SJSA1 (cell line): ENCODE data around the gene ABHD17C. TPM values are rescaled to one million over a fixed set of nuclear protein-coding genes. Genes with fewer than 3 reads are reported as not detected.
"Not testable (repeated sequence)": the region's sequence is repeated elsewhere in the genome, so short reads cannot be mapped to it uniquely, and the experiment has no call there.

Experiments
- DNase-seq, 2 experiments: peaks; one replicate each; pipeline ENCODE4 v3.0.0-alpha.2; 2015 to 2020; ENCODE audit warnings: low spot score in 2 of 2, low read depth in 1 of 2
- H3K27ac ChIP-seq: fragments of 250-450 bp; sonication (Bioruptor Pico); 2 replicates; pipeline ENCODE4 v1.5.1; 2020; ENCODE audit warnings: mild to moderate bottlenecking, moderate library complexity
- H3K27me3 ChIP-seq: fragments of 250-450 bp; sonication (Bioruptor Pico); replicated peaks from 2 replicates; pipeline ENCODE4 v1.5.1; 2020; ENCODE audit warnings: mild to moderate bottlenecking, moderate library complexity
- H3K36me3 ChIP-seq: fragments of 250-450 bp; sonication (Bioruptor Pico); 2 replicates; pipeline ENCODE4 v1.5.1; 2020; ENCODE audit warnings: mild to moderate bottlenecking
- H3K4me1 ChIP-seq: fragments of 250-450 bp; sonication (Bioruptor Pico); replicated peaks from 2 replicates; pipeline ENCODE4 v1.6.1; 2021; ENCODE audit warnings: mild to moderate bottlenecking
- H3K4me3 ChIP-seq: fragments of 250-450 bp; sonication (Bioruptor Pico); 2 replicates; pipeline ENCODE4 v1.5.1; 2020; ENCODE audit warnings: mild to moderate bottlenecking
- H3K9me3 ChIP-seq: fragments of 250-450 bp; sonication (Bioruptor Pico); replicated peaks from 2 replicates; pipeline ENCODE4 v1.5.1; 2020; ENCODE audit warnings: mild to moderate bottlenecking
- total RNA-seq: library from RNA; depleted of rRNA; stranded (reverse); fragments of >200 nt; shearing (Covaris generic); gene quantifications from 2 replicates; pipeline ENCODE4 v1.2.3, GENCODE V29; 2014

The ABHD17C gene
- total RNA-seq, 1 experiment from 2014 or later = 3.4 TPM

DNA sequence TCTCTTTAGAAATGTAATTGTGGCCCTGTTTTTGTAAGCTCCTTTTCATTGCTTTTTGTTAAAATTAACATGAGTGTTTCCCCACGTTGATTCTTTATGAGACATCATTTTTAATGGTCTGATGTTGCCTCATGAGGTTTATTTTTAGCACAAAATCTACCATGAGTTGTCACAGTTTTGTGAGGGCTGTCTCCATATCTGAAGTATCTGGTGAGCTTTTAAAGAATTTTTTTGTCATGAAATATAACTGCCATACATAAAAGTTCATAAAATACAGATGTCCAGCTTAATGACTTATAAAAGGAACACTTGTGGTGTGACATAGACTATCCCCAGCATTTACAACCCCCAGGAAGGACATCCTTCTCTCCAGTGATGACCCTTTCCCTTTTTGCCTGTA, 49.7 kb downstream of the ABHD17C start:
- Histone ChIP-seq H3K9me3 (no peaks in the 10 kb centered on the region), H3K36me3 (no peaks in the 10 kb centered on the region), H3K27ac (no peak overlapping the region), H3K4me3 (no peak overlapping the region), H3K4me1 (peaks cover 9% of the 10 kb centered on the region), H3K27me3 (no peaks in the 10 kb centered on the region)
- DNase-seq = no peak

DNA sequence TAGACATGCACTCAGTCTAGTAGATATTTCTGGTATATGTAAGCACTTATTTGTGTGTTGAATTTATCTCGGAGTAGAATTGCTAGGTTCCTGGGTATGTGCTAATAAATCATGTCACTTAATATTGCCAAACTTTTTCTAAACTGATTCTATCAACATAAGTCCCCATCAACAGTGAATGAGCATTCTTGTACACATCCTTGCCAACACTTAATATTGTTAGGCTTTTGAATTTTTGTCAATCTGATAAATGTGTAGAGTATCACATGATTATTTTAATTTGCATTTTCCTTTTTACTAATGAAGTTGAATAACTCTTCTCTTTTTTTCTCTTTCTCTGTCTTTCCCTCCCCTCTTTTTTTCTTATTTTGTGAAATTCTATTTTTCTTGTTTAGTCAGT, 50.8 kb downstream of the ABHD17C start:
- no peaks in the 10 kb centered on the region for H3K27me3 ChIP-seq
- DNase-seq = no peak
- no peak overlapping the region for H3K4me3 ChIP-seq
- H3K4me1 ChIP-seq = peaks cover 9% of the 10 kb centered on the region
- no peaks in the 10 kb centered on the region for H3K9me3 ChIP-seq
- peaks cover 4% of the 10 kb centered on the region; the same call in 1 of the 2 replicates for H3K36me3 ChIP-seq
- H3K27ac ChIP-seq = no peak overlapping the region

DNA sequence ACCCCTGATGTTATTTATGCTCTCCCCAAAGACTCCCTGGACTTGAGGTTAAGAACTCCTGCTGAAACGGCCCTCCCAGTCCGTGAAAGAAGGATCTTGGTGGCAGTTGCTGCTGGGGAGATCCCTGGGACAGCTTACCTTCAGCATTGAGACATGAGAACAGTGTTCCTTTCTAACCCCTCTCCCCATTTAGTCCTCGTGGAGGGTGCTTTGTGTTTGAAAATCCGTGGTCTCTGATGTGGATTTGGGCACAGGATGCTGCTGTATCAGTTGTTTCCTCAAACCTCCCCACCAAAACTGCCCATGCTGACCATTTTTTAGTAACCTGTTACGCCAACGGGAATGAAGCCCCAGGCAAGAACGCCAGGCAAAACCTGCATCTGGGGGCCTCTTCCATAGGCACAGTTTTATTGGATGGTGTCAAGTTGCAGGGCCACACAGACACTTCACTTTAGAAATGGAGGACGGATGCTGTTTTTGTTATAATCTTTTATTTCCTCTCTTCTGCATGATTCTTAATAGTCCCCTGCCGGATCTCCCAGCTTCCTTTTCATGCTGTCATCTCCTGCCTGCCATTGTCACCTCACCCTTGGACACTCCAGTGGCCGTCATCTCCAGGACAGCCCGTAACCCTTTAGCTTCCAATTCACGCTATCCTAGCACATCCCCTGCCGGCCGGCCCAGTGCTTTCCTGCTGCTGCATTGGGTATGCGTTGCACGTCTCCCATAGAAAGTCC, 52.4 kb downstream of the ABHD17C start:
- no peaks in the 10 kb centered on the region for H3K27me3 ChIP-seq

DNA sequence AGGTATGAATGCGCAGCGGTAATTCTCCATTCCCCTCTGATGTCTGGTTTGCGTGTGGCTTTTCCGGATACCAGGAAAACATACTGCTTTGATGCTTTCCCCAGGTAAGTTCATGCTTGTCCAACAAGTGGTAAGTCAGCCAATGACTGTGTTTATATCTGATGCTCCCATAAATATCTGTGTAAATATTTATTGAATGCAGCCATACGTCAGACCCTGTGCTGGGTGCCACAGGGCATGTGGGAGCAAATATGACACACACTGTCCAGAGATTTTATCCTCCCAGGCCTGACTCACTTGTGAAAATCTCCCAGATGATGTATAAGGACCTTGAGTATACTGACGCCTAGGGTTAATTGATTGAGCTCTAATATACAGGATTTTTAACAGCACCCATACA, 54.5 kb downstream of the ABHD17C start:
- no peak for DNase-seq
- H3K4me3 ChIP-seq = no peak overlapping the region
- peaks cover 5% of the 10 kb centered on the region for H3K4me1 ChIP-seq
- no peaks in the 10 kb centered on the region for H3K27me3 ChIP-seq
- no peak overlapping the region for H3K27ac ChIP-seq
- peaks cover 4% of the 10 kb centered on the region for H3K36me3 ChIP-seq
- no peaks in the 10 kb centered on the region for H3K9me3 ChIP-seq

More for the DNA sequence above, 52.4 kb downstream of the ABHD17C start:
- DNase-seq = no peak
- peaks cover 9% of the 10 kb centered on the region for H3K4me1 ChIP-seq
- peaks cover 4% of the 10 kb centered on the region for H3K36me3 ChIP-seq
- H3K4me3 ChIP-seq = no peak overlapping the region
- no peak overlapping the region for H3K27ac ChIP-seq
- H3K9me3 ChIP-seq = no peaks in the 10 kb centered on the region

DNA sequence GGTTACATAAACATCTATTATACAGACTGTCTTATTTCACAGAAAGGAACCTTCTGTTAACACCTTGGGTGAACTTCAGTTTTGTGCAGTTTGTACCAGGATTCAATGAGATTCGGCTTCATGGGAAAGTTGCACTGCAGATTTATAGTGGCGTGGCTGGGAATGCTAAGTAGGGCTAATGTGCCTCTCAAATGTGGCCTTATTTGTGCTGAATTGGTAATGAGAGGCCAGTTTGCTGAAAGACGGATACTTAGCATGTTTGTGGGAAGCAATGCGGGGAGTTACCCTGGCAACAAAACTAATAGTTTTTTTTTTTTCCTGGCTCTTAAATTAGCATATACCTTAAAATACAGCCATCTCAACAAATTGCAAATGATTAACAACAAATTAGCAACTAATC, 55.5 kb downstream of the ABHD17C start:
- H3K9me3 ChIP-seq = no peaks in the 10 kb centered on the region
- no peak overlapping the region for H3K27ac ChIP-seq
- H3K4me1 ChIP-seq = no peaks in the 10 kb centered on the region
- H3K36me3 ChIP-seq = peaks cover 4% of the 10 kb centered on the region
- no peaks in the 10 kb centered on the region for H3K27me3 ChIP-seq
- no peak overlapping the region for H3K4me3 ChIP-seq
- DNase-seq = no peak

DNA sequence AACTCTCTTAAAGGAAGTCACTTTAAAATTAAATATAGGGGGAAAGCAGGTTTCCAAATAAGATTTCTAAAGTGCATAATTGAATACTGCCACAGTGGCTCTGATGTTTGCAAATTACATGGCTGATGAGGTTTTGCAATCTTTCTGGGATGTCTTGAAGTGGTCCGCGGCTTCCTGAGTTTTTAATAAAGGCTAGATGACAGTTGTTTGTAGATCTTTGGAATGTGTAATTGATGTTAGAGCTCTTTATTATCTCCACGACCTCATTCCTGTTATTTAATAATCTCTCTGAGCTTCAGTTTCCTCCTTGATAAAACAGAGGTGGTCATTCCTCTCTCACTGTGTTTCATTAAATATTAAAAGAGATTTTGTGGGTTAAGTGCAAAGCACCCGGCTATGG, 57.1 kb downstream of the ABHD17C start:
- no peak overlapping the region for H3K4me3 ChIP-seq
- H3K36me3 ChIP-seq = peaks cover 4% of the 10 kb centered on the region
- DNase-seq = no peak
- H3K27ac ChIP-seq = no peak overlapping the region
- H3K27me3 ChIP-seq = no peaks in the 10 kb centered on the region
- no peaks in the 10 kb centered on the region for H3K9me3 ChIP-seq
- no peaks in the 10 kb centered on the region for H3K4me1 ChIP-seq

DNA sequence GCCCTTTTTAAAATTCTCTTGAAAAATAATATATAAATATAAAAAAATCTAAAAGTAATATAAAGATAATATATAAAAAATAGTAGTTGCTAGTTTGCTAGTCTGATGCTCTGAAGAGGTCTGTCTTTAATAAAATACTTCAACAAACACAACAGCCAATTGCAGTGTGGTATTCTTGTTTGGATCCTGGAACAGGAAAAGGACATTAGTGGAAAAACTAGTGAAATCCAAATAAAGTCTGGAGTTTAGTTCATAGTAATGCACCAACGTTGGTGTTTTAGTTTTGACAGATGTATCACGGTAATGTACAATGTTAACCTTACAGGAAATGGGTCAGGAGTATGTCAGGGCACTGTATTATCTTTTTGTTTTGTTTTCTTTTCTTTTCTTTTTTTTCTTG, 58.1 kb downstream of the ABHD17C start:
- H3K4me1 ChIP-seq = no peaks in the 10 kb centered on the region
- H3K4me3 ChIP-seq = no peak overlapping the region
- DNase-seq = no peak
- no peaks in the 10 kb centered on the region for H3K27me3 ChIP-seq
- no peaks in the 10 kb centered on the region for H3K9me3 ChIP-seq
- H3K27ac ChIP-seq = no peak overlapping the region
- H3K36me3 ChIP-seq = peaks cover 4% of the 10 kb centered on the region

DNA sequence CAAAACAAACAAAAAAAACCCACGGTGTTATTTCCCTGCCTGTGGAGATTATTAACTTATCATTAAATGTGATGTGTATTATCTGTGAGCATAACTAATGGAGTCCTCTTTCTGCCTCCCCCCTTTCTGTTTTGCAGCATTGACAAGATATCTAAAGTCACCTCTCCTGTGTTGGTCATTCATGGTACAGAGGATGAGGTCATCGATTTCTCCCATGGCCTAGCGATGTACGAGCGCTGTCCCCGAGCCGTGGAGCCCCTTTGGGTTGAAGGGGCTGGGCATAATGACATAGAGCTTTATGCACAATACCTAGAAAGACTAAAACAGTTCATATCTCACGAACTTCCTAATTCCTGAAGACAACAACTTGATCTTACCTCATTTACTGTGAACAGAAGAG, 58.9 kb downstream of the ABHD17C start:
- H3K36me3 ChIP-seq = peaks cover 4% of the 10 kb centered on the region
- no peaks in the 10 kb centered on the region for H3K27me3 ChIP-seq
- no peak overlapping the region for H3K27ac ChIP-seq
- H3K9me3 ChIP-seq = no peaks in the 10 kb centered on the region
- H3K4me1 ChIP-seq = no peaks in the 10 kb centered on the region
- no peak overlapping the region for H3K4me3 ChIP-seq
- DNase-seq = no peak

DNA sequence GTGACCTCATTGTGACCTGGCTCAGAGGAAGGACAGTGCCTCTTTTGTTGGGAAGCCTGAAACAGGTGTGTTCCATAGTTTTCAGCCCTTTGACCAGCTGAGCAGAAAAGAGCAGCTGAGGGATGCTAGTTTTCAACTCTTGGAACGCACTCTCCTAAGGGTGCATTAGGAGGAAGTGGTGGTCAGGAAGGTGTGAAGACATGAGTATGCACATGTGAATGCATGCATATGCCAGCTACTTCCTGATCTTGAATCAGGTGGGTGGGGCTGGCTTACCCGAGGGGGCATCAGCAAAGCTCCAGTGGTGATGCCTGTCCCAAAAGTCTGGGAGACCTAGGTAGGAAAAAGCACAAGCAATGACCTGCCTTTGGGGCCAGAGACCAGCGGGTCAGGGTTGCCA, 60.8 kb downstream of the ABHD17C start:
- Histone ChIP-seq H3K36me3 (no peaks in the 10 kb centered on the region; the same call in 1 of the 2 replicates), H3K27me3 (no peaks in the 10 kb centered on the region), H3K9me3 (no peaks in the 10 kb centered on the region), H3K4me3 (no peak overlapping the region), H3K27ac (no peak overlapping the region), H3K4me1 (no peaks in the 10 kb centered on the region)
- DNase-seq = no peak

DNA sequence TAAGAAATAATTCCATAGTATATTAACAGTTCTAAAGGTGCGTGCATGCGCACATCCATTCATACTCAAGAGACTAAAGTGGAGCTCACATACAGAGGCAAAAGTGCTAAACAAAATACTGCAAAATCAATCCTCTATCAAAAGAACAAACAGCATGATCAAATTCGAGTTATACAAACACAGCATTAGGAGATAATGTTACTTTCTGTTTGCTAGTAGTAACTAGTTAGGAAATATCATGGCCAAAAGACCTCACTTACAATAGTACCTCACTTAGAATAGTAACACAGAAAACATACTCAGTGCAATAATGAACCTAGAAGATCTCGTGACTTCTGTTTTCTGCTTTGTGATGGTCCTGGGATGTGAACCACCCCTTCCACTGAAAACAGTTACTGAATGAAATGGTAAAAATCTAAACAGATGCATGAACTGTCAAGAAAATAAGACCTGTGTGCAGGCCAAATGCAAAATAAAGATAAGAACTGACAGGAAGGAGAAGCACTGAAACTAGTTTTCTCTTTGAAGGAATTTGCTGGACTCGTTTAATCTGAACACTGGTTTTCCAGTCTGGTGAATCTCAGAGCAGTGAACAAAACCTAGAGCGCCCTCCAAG, 63.1 kb downstream of the ABHD17C start:
- H3K4me1 ChIP-seq = no peaks in the 10 kb centered on the region
- H3K27ac ChIP-seq = no peak overlapping the region
- no peaks in the 10 kb centered on the region for H3K9me3 ChIP-seq
- H3K36me3 ChIP-seq = no peaks in the 10 kb centered on the region
- no peaks in the 10 kb centered on the region for H3K27me3 ChIP-seq
- no peak overlapping the region for H3K4me3 ChIP-seq
- no peak for DNase-seq

DNA sequence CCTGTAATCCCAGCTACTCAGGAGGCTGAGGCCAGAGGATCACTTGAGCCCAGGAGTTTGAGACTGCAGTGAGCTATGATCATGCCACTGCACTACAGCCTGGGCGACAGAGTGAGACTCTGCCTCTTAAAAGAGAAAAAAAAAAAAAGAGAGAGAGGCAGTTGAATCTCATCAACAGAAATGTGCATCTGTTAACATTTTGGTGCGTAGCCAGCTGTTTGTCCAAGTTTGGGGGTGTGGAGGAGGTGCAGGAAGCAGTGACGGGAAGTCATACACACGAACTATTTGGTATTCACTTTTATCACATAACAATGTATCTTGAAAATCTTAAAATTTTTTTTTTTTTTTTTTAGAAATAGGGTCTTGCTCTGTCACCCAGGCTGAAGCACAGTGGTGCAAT, 65.8 kb downstream of the ABHD17C start:
- Histone ChIP-seq H3K4me3 (no peak overlapping the region), H3K27me3 (no peaks in the 10 kb centered on the region), H3K9me3 (no peaks in the 10 kb centered on the region), H3K27ac (no peak overlapping the region), H3K36me3 (no peaks in the 10 kb centered on the region), H3K4me1 (no peaks in the 10 kb centered on the region)
- DNase-seq = no peak

DNA sequence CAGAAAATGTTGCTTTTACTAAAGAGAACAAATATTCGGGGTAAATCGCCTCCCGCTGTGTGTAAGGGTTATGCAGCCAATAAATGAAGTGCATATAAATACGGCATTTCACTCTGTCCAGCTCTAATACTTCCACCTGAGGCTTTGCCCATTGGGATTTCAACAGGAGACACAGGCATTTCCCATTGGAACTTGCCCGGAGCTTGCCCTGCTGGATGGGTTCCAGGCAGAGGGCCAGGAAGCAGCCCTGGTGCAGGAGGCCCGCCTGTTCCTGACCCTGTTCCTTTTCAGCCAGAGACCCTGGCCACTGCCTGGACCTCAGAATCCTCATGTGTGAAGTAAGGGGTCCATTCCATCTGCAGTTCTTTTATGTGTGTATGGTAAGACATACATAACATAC, 66.6 kb downstream of the ABHD17C start:
- Histone ChIP-seq H3K9me3 (no peaks in the 10 kb centered on the region), H3K36me3 (no peaks in the 10 kb centered on the region)

DNA sequence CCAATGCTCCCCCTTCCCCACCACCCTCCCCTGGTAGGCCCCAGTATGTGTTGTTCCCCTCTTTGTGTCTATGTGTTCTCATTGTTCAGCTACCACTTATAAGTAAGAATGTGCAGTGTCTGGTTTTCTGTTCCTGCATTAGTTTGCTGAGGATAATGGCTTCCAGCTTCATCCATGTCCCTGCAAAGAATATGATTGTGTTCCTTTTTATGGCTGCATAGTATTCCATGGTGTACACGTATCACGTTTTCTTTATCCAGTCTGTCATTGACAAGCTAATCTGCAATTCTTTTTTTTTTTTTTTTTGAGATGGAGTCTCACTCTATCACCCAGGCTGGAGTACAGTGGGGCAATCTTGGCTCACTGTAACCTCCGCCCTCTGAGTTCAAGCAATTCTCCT, 68.1 kb downstream of the ABHD17C start:
- H3K27ac ChIP-seq, H3K9me3 ChIP-seq, H3K4me3 ChIP-seq, H3K4me1 ChIP-seq, H3K36me3 ChIP-seq, DNase-seq, H3K27me3 ChIP-seq: not testable (repeated sequence)

More for the DNA sequence above, 66.6 kb downstream of the ABHD17C start:
- no peak overlapping the region for H3K27ac ChIP-seq
- no peaks in the 10 kb centered on the region for H3K27me3 ChIP-seq
- H3K4me3 ChIP-seq = no peak overlapping the region
- DNase-seq = no peak
- no peaks in the 10 kb centered on the region for H3K4me1 ChIP-seq

DNA sequence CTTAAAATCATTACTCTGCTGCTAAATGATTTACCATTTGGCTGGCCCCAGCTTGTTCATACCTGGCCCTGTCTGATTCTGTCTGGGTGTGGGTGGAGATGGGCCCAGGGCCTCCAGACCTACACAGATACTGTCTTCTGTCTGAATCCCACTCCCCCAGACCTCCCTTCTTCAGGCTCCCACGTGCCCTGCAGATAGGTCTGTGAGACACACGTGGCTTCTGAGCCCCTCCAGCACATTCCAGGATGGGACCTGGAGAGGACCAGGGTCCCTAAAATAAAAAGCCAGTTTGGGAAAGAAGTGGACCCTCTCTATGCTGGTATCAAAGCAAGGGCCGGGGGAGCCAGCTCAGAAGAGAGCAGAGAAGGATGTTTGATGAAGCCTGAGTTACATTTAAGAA, 69.4 kb downstream of the ABHD17C start:
- no peak for DNase-seq
- H3K27ac ChIP-seq = no peak overlapping the region
- H3K4me1 ChIP-seq = no peaks in the 10 kb centered on the region
- H3K27me3 ChIP-seq = no peaks in the 10 kb centered on the region
- no peaks in the 10 kb centered on the region for H3K9me3 ChIP-seq
- no peaks in the 10 kb centered on the region for H3K36me3 ChIP-seq
- H3K4me3 ChIP-seq = no peak overlapping the region
